HK-2 (cell line): ENCODE data around the gene EPHA2.

ENCODE experiments used
- DNase-seq: peaks from one replicate; pipeline ENCODE4 v3.0.0-alpha.2; 2018; ENCODE audit not compliant: unreplicated experiment

The EPHA2 gene

GRCh38 chr1:16134906-16135305, 21.0 kb downstream of the EPHA2 start:
- DNase-seq = no peak

DNA sequence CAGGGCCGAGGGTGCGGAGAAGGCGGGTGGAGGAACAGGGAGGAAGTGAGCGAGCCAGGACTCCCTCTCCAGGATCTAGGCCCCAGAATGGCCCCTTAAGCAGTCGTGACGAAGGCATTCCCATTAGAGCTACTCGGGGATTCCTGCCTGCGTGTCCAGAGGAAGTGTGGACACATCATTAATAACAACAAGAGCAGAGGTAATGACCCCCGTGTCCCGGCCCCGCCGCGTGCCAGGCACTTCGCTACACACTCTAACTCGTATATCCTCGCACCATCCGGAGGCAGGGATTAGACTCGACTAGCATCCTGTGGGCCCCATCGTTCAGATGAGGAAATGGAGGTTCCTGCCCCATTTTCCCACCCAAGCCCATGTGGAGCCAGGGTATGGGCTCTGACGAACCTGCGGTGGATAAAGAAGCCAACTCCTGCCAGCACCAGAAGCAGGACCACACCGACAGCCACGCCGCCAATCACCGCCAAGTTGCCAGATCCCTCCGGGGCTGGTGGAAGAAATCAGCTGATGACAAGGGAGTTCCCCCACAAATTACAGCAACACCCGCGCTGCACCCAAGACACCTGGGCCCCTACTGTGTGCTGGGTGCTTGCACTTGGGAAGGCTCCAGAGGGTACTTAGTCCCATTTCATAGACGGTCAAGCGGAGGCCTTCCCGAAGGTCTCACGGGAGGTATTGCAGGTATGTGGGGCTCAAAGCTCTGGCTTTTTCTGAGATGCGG, 21.6 kb downstream of the EPHA2 start:
- DNase-seq = no peak

DNA sequence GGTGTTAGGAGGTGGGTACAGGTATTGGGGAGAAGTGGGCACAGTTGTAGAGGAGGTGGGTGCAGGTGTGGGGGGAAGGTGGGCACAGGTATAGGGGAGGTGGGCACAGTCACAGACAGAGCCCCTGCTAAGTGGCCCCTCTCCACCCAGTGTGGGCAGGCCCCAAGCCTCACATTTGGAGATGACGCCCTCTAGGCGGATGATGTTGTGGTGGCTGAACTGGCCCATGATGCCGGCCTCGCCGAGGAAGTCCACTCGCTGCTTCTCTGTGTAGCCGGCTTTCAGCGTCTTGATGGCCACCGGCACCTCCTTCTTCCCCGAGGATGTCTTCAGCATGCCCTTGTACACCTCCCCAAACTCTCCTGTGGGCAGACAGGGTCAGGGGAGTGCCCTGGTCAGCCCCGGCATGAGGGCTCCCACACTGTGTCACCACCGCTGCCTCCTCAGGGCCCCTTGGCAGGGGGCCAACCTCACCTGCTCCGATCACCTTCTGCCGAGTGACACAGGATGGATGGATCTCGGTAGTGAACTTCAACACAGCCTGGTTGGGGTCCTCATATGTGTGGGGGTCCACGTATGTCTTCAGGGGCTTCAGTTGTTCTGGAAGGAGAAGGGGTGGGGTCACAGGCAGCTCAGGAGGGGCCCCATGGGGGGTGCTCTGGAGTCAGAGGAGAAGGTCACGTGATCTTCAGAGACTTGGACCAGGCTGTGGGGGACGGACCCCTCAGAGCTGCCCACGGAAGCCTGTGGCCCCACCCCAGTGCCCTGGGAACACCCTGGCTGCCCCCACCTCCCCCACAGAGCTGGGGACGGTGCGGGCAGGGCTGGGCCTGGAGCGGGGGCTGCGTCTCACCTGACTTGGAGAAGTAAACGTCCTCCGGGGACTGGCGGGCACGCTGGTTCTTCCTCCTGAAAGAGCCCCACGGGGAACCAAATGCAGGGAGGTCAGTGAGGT, 22.6 kb downstream of the EPHA2 start:
- DNase-seq = no peak

- no peak for DNase-seq
Observed at GRCh38 chr1:16132325-16132785, 23.5 kb downstream of the EPHA2 start.

DNA sequence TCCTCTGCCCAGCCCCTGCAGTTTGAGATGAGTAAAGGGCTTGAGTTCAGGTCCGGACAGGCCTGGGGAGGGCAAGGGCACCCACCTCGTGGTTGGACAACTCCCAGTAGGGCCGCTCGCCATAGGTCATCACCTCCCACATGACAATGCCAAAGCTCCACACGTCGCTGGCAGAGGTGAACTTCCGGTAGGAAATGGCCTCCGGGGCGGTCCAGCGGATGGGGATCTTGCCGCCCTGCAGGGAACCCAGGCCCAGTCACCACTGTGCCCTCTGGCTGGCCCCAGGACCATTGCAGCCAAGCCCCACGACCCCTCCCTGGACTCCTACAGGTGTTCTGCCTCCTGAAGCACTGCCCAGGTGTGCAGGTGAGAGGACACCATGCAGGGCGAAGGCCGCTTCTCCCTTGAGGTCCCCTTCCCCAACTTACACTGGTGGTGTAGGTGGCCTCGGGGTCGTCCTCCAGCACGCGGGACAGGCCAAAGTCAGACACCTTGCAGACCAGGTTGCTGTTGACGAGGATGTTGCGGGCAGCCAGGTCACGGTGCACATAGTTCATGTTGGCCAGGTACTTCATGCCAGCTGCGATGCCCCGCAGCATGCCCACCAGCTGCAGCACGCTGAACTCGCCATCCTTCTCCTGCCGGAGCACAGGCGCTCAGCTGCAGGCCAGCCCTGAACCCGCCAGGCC, 24.1 kb downstream of the EPHA2 start:
- no peak for DNase-seq

DNA sequence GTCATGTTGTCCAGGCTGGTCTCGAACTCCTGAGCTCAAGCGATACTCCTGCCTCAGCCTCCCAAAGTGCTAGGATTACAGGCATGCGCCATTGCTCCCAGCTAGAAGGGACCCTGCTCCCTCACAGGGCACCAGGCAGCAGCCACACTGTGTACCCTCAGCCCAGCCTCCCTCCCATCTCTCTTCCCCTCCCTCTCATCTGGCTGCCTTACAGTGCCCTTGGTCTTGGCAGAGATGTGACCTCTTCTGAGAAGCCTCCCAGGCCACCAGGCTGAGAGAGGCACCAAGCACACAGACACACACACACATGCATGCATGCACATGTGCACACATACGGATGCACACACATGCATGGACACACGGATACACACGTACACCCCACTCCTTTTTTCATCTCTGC, 25.0 kb downstream of the EPHA2 start:
- no peak for DNase-seq

DNA sequence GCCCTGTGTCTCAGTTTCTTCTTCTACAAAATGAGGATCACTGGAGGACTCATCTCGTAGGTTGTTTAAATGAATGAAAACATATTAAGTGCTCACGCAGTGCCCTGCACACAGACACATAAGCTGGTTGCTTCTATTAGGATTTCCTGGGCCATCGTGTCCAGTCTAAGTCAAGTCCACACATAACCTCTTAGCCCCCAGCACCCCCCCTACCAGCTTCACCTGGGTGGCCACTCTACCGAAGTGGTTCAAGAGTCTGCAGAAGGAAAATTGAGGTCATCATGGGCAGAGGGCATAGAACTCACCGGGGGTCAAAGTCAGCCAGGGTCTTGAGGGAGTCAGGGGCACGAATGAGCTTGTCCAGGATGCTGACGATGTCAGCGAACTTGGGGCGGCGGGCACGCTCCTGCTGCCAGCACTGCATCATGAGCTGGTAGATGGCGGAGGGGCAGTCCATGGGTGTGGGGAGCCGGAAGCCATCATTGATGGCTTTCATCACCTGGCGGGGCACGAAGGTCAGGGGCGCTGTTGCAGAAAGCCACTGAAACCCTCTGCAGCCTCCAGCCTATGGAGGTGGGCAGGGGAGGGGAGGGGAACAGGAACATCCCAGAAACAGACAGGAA, 25.8 kb downstream of the EPHA2 start:
- DNase-seq = no peak

GRCh38 chr1:16129316-16129715, 26.6 kb downstream of the EPHA2 start:
- no peak for DNase-seq

DNA sequence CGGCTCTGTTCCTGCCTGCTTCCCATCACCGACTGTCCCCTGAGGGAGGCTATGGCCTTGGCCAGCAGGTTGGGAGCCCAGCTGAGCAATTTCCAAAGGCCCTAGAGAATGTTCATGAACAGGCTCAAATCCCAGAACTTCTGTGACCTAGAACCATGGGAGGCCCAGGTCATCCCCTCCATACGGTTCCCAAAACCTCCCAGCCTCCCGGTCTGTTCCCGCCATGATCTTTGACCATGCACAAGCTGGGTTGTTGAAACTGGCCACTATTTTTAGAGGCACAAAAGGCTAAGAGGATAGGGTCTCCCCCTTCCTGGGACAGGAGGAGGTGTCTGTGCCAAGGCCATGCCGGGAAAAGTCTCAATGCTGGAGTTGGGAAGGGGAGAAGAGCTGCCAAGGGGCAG, 27.5 kb downstream of the EPHA2 start:
- no peak for DNase-seq

DNA sequence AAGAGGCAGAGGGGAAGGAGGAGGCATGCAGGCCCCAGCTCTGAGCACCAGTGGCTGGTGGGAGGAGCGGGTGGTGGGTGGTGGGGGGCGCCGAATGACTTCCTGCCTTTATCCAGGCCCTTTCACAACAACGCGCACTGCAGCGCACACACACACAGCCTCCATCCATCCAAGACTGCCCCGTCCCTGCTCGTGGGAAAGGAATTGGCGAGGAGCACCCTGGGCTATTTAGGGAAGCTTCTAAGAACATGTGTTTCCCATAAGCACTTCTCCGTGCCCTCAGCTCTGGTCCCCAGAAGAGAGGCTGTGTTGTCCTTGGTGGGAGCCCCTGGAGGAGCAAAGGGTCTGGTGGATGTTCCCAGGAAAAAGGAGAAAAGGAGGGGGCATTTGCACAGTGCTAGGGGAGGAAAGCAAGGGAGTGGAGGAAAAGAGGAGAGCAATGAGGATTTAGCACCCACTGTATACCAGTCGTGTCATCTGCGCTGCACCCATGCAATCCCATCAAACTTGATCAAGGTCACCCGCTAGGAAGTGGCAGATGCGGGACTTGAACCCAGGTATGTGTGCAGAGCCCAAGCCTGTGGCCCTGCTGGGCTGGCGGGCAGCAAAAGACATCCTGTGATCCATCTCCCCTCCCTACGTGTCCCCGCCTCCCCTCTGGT, 28.1 kb downstream of the EPHA2 start:
- no peak for DNase-seq

GRCh38 chr1:16126743-16127515, 28.9 kb downstream of the EPHA2 start:
- DNase-seq = no peak

DNA sequence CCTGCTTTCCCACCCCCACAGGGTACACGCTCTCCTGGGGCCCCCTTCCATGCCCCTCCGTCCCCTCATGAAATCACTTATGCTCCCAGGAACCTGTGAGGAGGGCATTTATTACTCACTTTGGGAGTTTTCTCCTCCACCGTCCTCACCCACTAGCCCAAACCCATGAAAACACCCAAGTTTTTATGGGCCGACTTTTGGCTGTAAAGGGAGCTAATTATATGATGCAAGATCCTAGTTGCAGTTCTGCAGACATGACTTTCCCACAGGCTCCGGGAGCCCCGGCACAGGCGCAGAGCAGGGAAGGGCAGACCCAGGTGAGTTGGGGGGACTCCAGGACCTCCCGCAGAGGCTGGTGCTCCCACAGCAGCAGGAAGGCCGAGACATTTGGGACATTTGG, 29.7 kb downstream of the EPHA2 start:
- peak; percentile 5 for DNase-seq

- no peak for DNase-seq
Observed at GRCh38 chr1:16125483-16125882, 30.4 kb downstream of the EPHA2 start.

- DNase-seq = peak; percentile 13
Observed at GRCh38 chr1:16125088-16125470, 30.8 kb downstream of the EPHA2 start.

GRCh38 chr1:16124377-16125087, 31.3 kb downstream of the EPHA2 start:
- DNase-seq = no peak

GRCh38 chr1:16122916-16123315, 33.0 kb downstream of the EPHA2 start:
- peak; percentile 86 for DNase-seq

- peak; percentile 60 for DNase-seq
Observed at GRCh38 chr1:16122350-16122881, 33.5 kb downstream of the EPHA2 start.

- no peak for DNase-seq
Observed at GRCh38 chr1:16120940-16121410, 34.9 kb downstream of the EPHA2 start.

GRCh38 chr1:16120407-16120806, 35.5 kb downstream of the EPHA2 start:
- DNase-seq = peak; percentile 5
